ENCODE results near the gene CCDC136. TPM values are rescaled to one million over a fixed set of nuclear protein-coding genes. Genes with fewer than 3 reads are reported as not detected.

Gene CCDC136
- total RNA-seq, 1 experiment from 2014 or later: 11.1 TPM

GRCh38 chr7:128791972-128792327 is 182 bp downstream of the CCDC136 start:
- Histone ChIP-seq H2AFZ (ENCODE audit: low read depth, low read length, poor library complexity, severe bottlenecking) (no peak overlapping the region), H3K9me2 (ENCODE audit: insufficient read depth) (no peaks in the 10 kb centered on the region), H3K27me3 (ENCODE audit: insufficient read depth, low read length) (no peaks in the 10 kb centered on the region), H3K27ac (ENCODE audit: low read depth, low read length) (no peak overlapping the region; the same call in 1 of the 2 replicates), H3K79me2 (ENCODE audit: insufficient read depth, low read length) (no peaks in the 10 kb centered on the region), H4K20me1 (ENCODE audit: insufficient read depth) (no peaks in the 10 kb centered on the region), H3K4me1 (ENCODE audit: control insufficient read depth in 1 of 2, insufficient read depth in 2 of 2, low read length in 2 of 2) (peaks cover 0 to 6% of the 10 kb centered on the region in 2 experiments; a peak in 1 of 4 replicates), H3K9me3 (ENCODE audit: control insufficient read depth in 1 of 2, insufficient read depth in 1 of 2, low read depth in 1 of 2, low read length in 2 of 2) (no peaks in the 10 kb centered on the region), H3K36me3 (ENCODE audit: control insufficient read depth in 1 of 2, insufficient read depth in 2 of 2, low read length in 2 of 2) (no peaks in the 10 kb centered on the region), H3K4me2 (ENCODE audit: low read length) (peak overlapping the region; percentile 89), H3K9ac (ENCODE audit: low read length) (peak overlapping the region; percentile 55), H3K4me3 (replicated peaks in 1 of 2; ENCODE audit: low read depth in 1 of 2, low read length in 2 of 2) (peak overlapping the region; percentile 59 to 71)
- ChIA-PET POLR2A (no interaction called here), RAD21 (ENCODE audit: low non-redundant PET in 1 of 2, low total read pairs in 2 of 2, uncharacterized antibody in 2 of 2, unreplicated experiment in 2 of 2) (no interaction called here), CTCF (interaction anchor here (0.8 kb wide), 1 partner anchor 92 kb away, joined by 3 read pairs; no protein-coding TSS in a partner anchor)
- no TSS peak for BruUV-seq (replicated peaks)
- ATAC-seq (no peak), DNase-seq (ENCODE audit: low read depth, low spot score) (no peak)
- intact Hi-C loops (cut with micrococcal nuclease): no loop called here
- TF ChIP-seq EGR1 (IDR thresholded peaks at IDR 0.05; ENCODE audit: low read depth): no peak
- TF ChIP-seq MAX (IDR thresholded peaks at IDR 0.05): no peak
- TF ChIP-seq SP1 (IDR thresholded peaks at IDR 0.05; ENCODE audit: low read depth): no peak
- no peak for TF ChIP-seq ATF3 (IDR thresholded peaks at IDR 0.05)
- no peak for TF ChIP-seq ELF1 (IDR thresholded peaks at IDR 0.05; ENCODE audit: borderline replicate concordance, low read depth)
- no peak for TF ChIP-seq EZH2 (IDR thresholded peaks at IDR 0.05)
- no peak for TF ChIP-seq POLR2A (IDR thresholded peaks at IDR 0.05; ENCODE audit: borderline replicate concordance, extremely low read depth, insufficient read depth, insufficient read length)
- TF ChIP-seq JUND (IDR thresholded peaks at IDR 0.05): no peak
- no peak for TF ChIP-seq ZFX (IDR thresholded peaks at IDR 0.05)
- no peak for TF ChIP-seq SIN3A (IDR thresholded peaks at IDR 0.05; ENCODE audit: low read depth)
- no peak for TF ChIP-seq TCF7L2 (IDR thresholded peaks at IDR 0.05; ENCODE audit: borderline replicate concordance, extremely low read depth, insufficient read depth, insufficient read length)
- TF ChIP-seq SRF (IDR thresholded peaks at IDR 0.05; ENCODE audit: low read depth): no peak
- no peak for TF ChIP-seq ZNF274 (IDR thresholded peaks at IDR 0.05; ENCODE audit: low read depth, low read length)
- TF ChIP-seq CTCF (IDR thresholded peaks at IDR 0.05 in 2 of 3, conservative IDR thresholded peaks at IDR 0.05 in 1 of 3; ENCODE audit: borderline replicate concordance in 1 of 3, insufficient read depth in 1 of 3, low read depth in 2 of 3, low read length in 2 of 3): no peak
- no peak for TF ChIP-seq ZBTB33 (IDR thresholded peaks at IDR 0.05; ENCODE audit: extremely low read depth, insufficient replicate concordance, low read length)
- TF ChIP-seq REST (IDR thresholded peaks at IDR 0.05; ENCODE audit: low read depth): no peak
- no peak for TF ChIP-seq CEBPB (IDR thresholded peaks at IDR 0.05; ENCODE audit: low read depth)
